ENCODE results near the gene WBP2. TPM values are rescaled to one million over a fixed set of nuclear protein-coding genes. Genes with fewer than 3 reads are reported as not detected.
"Not testable (repeated sequence)": the region's sequence is repeated elsewhere in the genome, so short reads cannot be mapped to it uniquely, and the experiment has no call there.

Gene WBP2
- total and polyA plus RNA-seq, 4 donors = 67.2 to 195 (median 135) TPM

- Histone ChIP-seq H3K9me3 (ENCODE audit: control insufficient read depth in 4 of 4, insufficient read depth in 3 of 4, low read length in 3 of 4) (no peaks in the 10 kb centered on the region), H3K27ac (ENCODE audit: low read depth in 1 of 2, low read length in 1 of 2) (no peak overlapping the region), H3K9ac (ENCODE audit: insufficient read depth in 1 of 2, low read length in 2 of 2) (no peak overlapping the region), H3K4me1 (ENCODE audit: control insufficient read depth in 5 of 5, insufficient read depth in 5 of 5, low read length in 5 of 5) (peaks cover 0 to 27% (median 9%) of the 10 kb centered on the region in 5 donors), H3K27me3 (ENCODE audit: control insufficient read depth in 3 of 3, insufficient read depth in 3 of 3, low read length in 2 of 3) (no peaks in the 10 kb centered on the region), H3K4me3 (no peak overlapping the region), H3K36me3 (ENCODE audit: control insufficient read depth in 4 of 4, insufficient read depth in 4 of 4, low read length in 4 of 4) (peaks cover 0 to 31% (median 0%) of the 10 kb centered on the region in 4 donors)
- DNase-seq (no peak), ATAC-seq (ENCODE audit: insufficient read depth, low FRiP score) (no peak)
- no peak for TF ChIP-seq CTCF (IDR thresholded peaks at IDR 0.05; ENCODE audit: control extremely low read depth, extremely low read depth)
- WGBS, 2 donors = 96% methylated on average over 30 to 31 of the region's 31 CpGs
Observed at GRCh38 chr17:75891022-75891604, 36.0 kb upstream of the WBP2 start.

DNA sequence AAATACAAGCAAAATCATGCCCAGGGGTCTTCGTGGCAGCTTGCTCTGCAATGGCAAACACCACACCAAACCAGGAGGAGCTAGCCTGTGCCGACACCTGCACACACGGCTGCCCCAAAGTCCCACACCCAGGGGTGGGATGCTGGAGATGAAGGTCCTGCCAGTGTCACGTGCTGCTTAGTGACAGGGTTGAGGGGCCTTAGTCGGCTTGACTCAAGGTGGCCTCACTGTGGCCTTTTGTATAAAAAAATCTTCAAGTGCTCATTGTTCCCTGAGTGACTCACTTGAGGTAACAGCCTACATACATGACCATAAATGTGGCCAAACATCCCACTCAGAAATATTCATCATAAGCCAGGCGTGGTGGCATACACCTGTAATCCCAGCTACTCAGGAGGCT is 34.3 kb upstream of the WBP2 start:
- no peak for TF ChIP-seq CTCF (IDR thresholded peaks at IDR 0.05; ENCODE audit: control extremely low read depth, extremely low read depth)
- DNase-seq = no peak
- Histone ChIP-seq H3K9me3 (ENCODE audit: control insufficient read depth in 4 of 4, insufficient read depth in 3 of 4, low read length in 3 of 4) (no peaks in the 10 kb centered on the region), H3K27me3 (ENCODE audit: control insufficient read depth in 3 of 3, insufficient read depth in 3 of 3, low read length in 2 of 3) (no peaks in the 10 kb centered on the region), H3K27ac (ENCODE audit: low read depth in 1 of 2, low read length in 1 of 2) (no peak overlapping the region), H3K36me3 (ENCODE audit: control insufficient read depth in 4 of 4, insufficient read depth in 4 of 4, low read length in 4 of 4) (peaks cover 0 to 31% (median 0%) of the 10 kb centered on the region in 4 donors), H3K9ac (ENCODE audit: insufficient read depth in 1 of 2, low read length in 2 of 2) (no peak overlapping the region), H3K4me3 (no peak overlapping the region), H3K4me1 (ENCODE audit: control insufficient read depth in 5 of 5, insufficient read depth in 5 of 5, low read length in 5 of 5) (peaks cover 0 to 12% (median 0%) of the 10 kb centered on the region in 5 donors)
- WGBS, 2 donors = 77 to 78% methylated on average over 6 of the region's 6 CpGs
- ATAC-seq (ENCODE audit: insufficient read depth, low FRiP score) = no peak

GRCh38 chr17:75888484-75888883 is 33.3 kb upstream of the WBP2 start:
- H3K9ac ChIP-seq (ENCODE audit: insufficient read depth in 1 of 2, low read length in 2 of 2) = no peak overlapping the region
- WGBS, 2 donors = 86 to 87% methylated on average over 6 of the region's 6 CpGs
- no peaks in the 10 kb centered on the region for H3K27me3 ChIP-seq (ENCODE audit: control insufficient read depth in 3 of 3, insufficient read depth in 3 of 3, low read length in 2 of 3)
- H3K4me3 ChIP-seq = no peak overlapping the region
- ATAC-seq (ENCODE audit: insufficient read depth, low FRiP score) = no peak
- H3K27ac ChIP-seq (ENCODE audit: low read depth in 1 of 2, low read length in 1 of 2) = no peak overlapping the region
- H3K9me3 ChIP-seq (ENCODE audit: control insufficient read depth in 4 of 4, insufficient read depth in 3 of 4, low read length in 3 of 4) = no peaks in the 10 kb centered on the region
- no peak for DNase-seq
- TF ChIP-seq CTCF (IDR thresholded peaks at IDR 0.05; ENCODE audit: control extremely low read depth, extremely low read depth) = no peak
- peaks cover 0 to 10% (median 0%) of the 10 kb centered on the region in 5 donors for H3K4me1 ChIP-seq (ENCODE audit: control insufficient read depth in 5 of 5, insufficient read depth in 5 of 5, low read length in 5 of 5)
- H3K36me3 ChIP-seq (ENCODE audit: control insufficient read depth in 4 of 4, insufficient read depth in 4 of 4, low read length in 4 of 4) = peaks cover 0 to 31% (median 0%) of the 10 kb centered on the region in 4 donors

DNA sequence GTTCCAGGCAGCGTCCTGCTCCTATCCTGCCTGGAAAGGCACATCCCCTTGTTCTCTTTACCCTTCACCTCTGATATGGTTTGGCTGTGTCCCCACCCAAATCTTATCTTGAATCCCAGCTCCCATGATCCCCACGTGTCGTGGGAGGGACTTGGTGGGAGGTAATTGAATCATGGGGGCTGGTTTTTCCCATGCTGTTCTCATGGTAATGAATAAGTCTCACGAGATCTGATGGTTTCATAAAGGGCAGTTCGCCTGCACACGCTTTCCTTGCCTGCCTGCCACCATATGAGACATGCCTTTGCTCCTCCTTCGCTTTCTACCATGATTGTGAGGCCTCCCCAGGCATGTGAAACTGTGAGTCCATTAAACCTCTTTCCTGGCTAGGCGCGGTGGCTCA is 30.7 kb upstream of the WBP2 start:
- H3K27me3 ChIP-seq (ENCODE audit: control insufficient read depth in 3 of 3, insufficient read depth in 3 of 3, low read length in 2 of 3); H3K9me3 ChIP-seq (ENCODE audit: control insufficient read depth in 4 of 4, insufficient read depth in 3 of 4, low read length in 3 of 4); H3K4me1 ChIP-seq (ENCODE audit: control insufficient read depth in 5 of 5, insufficient read depth in 5 of 5, low read length in 5 of 5); H3K9ac ChIP-seq (ENCODE audit: insufficient read depth in 1 of 2, low read length in 2 of 2); H3K27ac ChIP-seq (ENCODE audit: low read depth in 1 of 2, low read length in 1 of 2); H3K4me3 ChIP-seq; DNase-seq; ATAC-seq (ENCODE audit: insufficient read depth, low FRiP score): not testable (repeated sequence)
- H3K36me3 ChIP-seq (ENCODE audit: control insufficient read depth in 4 of 4, insufficient read depth in 4 of 4, low read length in 4 of 4) = peaks cover 0 to 12% (median 0%) of the 10 kb centered on the region in 4 donors
- 90% methylated on average over 9 of the region's 9 CpGs for WGBS, 2 donors
